Islet of Langerhans (tissue), 1 donor: Measurements from ENCODE around the gene KIF26B.
"Not testable (repeated sequence)": the region's sequence is repeated elsewhere in the genome, so short reads cannot be mapped to it uniquely, and the experiment has no call there.

ENCODE experiments used
- FAIRE-seq: peaks from one replicate; lab custom pipeline; 2011; peaks lifted over from hg19 to GRCh38; lab: Jason Lieb, UNC

KIF26B gene

DNA sequence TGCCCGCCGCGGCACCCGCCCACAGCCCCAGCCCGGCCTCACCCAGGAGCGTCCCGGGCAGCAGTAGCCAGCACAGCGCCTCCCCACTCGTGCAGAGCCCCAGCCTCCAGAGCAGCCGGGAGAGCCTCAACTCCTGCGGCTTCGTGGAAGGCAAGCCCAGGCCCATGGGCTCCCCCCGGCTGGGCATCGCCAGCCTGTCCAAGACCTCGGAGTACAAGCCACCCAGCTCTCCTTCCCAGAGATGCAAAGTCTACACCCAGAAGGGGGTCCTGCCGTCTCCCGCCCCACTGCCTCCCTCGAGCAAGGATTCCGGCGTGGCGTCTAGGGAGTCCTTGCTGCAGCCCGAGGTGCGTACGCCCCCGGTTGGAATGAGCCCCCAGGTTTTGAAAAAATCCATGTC is 531.2 kb downstream of the KIF26B start:
- no peak for FAIRE-seq

DNA sequence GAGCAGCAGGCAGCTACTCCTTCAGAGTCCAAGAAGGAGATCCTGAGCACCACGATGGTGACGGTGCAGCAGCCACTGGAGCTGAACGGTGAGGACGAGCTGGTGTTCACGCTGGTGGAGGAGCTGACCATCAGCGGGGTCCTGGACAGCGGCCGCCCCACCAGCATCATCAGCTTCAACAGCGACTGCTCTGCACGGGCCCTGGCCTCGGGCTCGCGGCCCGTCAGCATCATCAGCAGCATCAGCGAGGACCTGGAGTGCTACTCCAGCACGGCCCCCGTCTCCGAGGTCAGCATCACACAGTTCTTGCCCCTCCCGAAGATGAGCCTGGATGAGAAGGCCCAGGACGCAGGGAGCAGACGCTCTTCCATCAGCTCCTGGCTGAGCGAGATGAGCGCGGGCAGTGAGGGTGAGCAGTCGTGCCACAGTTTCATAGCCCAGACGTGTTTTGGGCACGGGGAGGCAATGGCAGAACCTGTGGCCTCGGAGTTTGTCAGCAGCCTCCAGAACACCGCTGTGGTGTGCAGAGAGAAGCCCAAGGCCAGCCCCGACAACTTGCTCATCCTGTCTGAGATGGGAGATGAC is 531.8 kb downstream of the KIF26B start:
- no peak for FAIRE-seq

DNA sequence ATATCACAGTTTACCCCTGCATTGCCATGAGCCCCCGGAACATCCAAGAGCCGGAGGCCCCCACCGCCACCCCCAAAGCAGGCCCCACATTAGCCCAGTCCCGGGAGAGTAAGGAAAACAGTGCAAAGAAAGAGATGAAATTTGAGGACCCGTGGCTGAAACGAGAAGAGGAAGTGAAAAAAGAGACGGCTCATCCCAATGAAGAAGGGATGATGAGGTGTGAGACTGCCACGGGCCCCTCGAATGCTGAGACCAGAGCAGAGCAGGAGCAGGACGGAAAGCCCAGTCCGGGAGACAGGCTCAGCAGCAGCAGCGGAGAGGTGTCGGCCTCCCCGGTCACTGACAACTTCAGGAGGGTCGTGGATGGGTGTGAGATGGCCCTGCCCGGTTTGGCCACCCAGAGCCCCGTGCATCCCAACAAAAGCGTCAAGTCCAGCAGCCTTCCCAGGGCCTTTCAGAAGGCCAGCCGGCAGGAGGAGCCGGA is 532.4 kb downstream of the KIF26B start:
- no peak for FAIRE-seq

DNA sequence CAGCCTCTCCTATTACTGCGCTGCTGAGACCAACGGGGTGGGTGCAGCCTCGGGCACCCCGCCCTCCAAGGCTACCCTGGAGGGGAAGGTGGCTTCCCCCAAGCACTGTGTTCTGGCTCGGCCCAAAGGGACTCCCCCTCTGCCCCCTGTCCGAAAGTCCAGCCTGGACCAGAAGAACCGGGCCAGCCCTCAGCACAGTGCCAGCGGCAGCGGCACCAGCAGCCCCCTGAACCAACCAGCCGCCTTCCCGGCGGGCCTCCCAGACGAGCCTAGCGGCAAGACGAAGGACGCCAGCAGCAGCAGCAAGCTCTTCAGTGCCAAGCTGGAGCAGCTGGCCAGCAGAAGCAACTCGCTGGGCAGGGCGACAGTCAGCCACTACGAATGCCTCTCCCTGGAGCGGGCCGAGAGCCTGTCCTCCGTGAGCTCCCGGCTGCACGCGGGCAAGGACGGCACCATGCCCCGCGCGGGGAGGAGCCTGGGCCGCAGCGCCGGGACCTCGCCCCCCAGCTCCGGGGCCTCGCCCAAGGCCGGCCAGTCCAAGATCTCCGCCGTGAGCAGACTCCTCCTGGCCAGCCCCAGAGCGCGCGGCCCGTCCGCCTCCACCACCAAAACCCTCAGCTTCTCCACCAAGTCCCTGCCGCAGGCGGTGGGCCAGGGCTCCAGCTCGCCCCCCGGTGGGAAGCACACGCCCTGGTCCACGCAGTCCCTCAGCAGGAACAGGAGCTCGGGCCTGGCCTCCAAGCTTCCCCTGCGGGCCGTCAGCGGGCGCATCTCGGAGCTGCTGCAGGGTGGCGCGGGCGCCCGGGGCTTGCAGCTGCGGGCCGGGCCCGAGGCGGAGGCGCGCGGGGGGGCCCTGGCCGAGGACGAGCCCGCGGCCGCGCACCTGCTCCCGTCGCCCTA is 533.1 kb downstream of the KIF26B start:
- FAIRE-seq = no peak

DNA sequence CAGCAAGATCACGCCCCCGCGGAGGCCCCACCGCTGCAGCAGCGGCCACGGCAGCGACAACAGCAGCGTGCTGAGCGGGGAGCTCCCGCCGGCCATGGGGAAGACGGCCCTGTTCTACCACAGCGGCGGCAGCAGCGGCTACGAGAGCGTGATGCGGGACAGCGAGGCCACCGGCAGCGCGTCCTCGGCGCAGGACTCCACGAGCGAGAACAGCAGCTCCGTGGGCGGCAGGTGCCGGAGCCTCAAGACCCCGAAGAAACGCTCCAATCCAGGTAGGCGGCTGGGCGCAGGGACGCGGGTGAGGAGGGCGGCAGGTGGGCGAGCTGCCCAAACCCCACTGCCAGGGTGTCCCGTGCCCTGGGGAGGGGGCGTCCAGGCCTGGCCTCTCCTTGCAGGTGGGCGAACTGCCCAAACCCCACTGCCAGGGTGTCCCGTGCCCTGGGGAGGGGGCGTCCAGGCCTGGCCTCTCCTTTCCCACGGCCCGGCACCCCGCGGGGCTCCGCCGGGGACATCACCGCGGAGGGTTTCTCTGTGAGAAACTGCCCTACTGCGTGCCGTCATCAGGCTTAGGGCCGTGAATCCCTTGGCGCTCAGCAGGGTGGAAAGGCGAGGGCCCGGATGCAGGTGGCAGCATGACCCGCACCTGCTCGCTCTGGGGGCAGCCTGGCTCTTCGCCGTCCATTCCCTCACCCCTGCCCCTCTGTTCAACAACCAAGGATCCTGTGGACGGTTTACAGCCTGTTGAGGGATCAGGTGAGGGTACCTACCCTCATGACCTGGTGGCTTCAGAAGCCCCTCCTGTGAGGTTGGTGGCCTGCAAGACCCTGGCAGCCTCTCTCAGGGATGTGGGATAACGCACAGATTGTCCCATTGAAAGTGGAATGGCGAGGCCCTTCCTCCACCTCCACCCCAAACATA is 534.0 kb downstream of the KIF26B start:
- no peak for FAIRE-seq

DNA sequence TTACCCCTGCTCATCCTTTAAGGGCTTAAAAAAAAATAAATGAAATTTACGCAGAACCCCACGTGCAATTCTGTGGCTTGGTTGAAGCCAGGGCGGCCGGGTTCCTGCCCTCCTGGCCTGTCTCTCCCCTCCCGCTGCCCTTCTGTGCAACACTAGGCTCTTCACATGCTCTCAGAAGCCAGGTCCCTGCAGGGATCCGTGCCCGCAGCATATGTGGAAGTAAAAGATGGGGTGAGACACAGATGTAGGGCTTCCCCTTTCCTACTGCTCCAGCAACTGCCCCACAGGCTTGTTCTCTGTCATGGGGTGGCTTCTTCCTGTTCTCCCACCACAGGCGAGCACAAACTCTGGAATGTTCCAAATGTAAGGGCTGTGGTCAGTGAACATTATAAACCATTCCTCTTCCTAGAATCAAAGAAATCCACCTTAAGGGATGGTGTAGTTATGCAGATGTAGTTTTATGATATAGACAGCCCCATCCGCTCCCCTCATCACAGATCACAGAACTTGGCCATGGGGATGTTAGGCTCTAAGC is 535.4 kb downstream of the KIF26B start:
- FAIRE-seq = no peak

DNA sequence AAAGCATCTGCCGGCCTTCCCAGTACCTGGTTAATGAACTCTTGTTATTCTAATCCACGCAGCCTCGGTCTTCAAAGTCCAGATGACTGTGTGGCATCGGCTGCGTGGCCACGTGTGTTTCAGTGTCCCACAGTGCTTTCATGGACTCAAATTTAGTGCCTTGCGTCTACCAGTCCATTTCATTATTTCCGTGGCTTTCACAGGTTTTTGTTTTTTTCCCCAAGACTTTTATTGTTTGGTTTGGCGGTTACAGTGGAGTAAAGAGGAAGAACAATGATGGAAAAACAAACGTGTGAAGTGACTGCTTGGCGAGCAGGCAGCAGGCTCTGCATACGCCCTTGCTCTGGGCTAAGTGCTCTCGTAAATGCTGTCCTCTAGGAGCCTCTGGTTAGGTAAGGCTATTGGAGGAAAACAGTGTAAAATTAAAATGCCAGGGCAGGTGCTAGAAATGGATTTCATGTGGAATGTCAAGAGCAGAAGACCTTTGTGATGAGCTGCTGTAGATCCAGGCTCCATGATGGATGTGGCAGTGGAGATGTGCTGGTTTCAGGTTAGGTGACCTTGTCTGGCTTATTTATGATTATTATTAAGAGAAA is 536.3 kb downstream of the KIF26B start:
- FAIRE-seq = no peak

DNA sequence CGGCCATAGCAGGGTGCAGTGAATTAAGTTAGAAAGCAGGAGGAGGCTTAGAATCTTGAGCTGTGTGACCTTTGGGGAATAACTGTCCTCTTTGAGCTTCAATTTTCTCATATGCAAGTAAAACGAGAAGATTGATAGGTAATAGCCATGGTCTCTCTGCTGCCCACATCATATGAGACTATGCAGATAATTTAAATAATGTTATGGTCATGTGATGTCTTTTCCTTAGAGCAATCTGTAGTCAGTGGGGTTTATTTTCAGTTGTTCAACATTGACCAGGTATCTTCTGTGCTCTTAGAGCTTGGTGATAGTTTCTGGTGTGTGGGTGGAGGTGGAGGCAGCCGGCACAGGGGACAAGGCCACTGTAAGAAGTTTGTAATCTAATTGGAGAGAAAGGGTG is 537.1 kb downstream of the KIF26B start:
- no peak for FAIRE-seq

DNA sequence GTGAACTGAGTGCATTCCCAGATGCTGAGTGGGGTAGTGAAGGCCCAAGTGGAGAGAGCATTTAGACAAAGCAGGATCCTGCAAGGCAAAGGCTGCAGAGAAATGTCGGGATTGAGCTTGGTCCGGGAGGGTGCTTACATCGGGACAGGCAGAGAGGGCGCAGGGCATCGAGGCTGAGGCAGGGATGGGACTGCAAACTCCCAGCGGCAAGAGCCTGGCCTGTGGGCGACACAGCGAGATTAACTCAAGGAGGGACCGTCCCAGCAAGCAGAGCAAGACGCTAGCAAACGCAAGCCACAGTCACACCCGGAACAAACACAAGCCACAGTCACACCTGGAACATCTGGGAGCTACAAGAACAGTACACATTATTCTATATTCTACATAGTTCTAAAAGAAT is 537.5 kb downstream of the KIF26B start:
- FAIRE-seq = no peak

DNA sequence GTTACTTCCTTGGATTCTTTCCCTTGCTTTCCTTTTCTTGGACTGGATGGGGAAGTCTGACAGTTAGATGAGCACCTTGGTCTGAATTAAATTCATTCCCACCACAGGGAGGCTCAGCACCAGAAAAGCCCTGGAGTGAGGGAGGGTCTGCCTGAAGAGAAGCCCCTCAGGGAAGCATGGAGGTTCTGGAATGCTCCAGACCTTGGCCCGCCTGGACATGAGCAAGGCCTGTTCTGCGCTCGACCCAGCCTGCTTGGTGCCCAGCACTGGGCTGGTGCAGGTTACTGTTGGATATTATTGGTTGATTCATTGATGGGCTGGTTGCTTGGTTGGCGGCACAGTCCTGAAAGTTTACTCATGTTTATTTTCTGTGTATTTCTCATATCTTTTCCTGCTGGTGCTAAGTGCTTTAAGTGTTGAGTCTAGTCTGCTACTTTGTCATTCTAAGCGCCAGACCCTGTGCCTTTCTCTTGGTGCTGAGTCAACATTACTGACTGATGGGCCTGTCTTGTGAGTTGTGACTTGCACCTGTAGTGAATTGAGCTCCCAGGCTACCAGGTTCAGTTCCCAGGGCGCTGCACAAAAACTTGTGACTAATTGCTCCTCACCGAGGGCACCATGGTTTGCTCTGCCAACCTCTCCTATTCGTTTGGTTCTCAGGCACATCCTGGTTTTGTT is 538.5 kb downstream of the KIF26B start:
- FAIRE-seq = no peak

DNA sequence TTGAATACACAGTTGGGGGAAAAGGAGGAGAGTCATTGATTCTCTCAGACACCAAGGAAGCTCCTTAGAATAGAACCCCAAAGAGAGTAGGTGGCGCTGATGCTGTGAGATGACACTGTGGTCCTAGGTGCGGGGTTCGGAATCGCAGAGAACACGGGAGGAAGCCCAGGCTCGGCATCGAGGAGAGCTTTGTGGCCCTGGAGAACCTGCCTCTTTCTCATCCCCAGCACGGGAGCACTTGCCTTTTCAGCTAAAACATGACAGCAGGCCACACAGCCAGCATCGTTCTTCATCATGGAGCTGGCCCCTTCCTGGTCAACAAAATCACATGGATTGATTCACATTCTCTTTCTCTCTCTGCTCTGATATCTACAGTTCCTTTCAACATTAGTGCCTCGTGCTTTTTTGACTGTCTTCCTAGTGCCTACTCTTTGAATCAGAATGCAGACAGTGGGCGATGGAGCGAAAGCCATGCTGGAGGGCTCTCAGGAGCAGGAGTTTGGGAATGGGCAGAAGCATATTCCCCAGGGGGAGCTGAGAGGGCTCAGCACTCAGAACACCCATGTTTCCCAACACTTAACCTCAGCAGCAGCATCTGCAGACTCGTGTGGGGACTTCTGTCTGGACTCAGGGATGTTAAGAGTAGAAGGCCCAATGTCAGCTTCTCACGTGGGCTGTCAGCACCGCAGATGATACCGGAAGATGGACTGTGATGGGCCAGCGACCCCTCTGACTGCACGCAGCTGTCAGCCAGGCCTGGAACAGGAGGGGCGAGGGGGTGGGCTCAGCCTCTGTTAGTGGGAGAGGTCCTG is 539.4 kb downstream of the KIF26B start:
- FAIRE-seq = no peak

DNA sequence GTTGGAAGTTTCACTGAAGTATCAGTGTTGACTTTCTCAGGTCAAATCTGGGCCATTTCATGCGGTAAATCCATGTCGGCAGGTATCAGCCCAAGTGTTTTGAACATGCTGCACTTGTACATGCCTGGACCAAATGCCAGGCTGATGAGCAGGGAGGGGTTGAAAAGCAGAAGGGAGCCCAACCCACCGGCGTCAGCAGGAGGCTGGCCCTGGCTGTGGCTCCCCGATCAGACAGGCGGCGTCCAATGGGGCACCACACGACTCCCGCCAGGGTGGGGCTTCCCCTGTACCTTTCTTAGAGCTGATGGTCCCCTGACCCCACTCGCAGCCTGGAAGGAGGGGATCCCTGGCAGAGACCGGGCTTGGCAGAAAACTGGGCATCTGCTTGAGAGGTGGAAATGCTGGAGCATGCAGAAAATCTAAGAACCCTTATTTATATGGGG is 540.0 kb downstream of the KIF26B start:
- no peak for FAIRE-seq

DNA sequence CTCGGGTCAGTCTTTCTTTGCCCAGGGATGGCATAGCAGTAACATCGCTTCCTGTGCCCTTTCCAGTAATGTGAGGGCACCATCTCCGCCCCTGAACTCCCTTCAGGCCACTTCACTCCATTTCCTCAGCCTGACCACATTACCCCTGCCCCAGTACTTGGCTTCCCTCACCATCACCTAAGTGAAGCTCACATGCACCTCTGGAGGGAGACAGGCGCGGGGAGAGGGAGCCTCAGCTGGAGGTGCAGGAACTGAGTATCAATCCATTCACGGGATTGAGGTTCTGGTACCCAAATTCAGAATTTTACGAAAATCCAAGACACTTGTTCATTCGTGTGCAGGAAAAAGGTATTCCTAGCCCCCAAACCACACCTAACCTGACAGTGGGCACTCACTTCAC is 540.4 kb downstream of the KIF26B start:
- no peak for FAIRE-seq

DNA sequence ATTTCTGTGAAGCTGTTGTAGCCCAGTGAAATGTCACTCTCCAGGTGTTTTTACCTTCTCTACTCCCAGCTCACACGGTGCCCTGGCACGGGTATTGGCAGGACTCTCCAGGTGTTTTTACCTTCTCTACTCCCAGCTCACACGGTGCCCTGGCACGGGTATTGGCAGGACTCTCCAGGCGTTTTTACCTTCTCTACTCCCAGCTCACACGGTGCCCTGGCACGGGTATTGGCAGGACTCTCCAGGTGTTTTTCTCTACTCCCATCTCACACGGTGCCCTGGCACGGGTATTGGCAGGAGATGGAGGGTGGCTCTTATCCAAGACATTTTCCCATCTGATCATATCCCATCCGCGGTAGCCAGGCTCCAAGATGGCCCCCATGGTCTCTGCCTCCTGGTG is 540.9 kb downstream of the KIF26B start:
- FAIRE-seq = not testable (repeated sequence)

DNA sequence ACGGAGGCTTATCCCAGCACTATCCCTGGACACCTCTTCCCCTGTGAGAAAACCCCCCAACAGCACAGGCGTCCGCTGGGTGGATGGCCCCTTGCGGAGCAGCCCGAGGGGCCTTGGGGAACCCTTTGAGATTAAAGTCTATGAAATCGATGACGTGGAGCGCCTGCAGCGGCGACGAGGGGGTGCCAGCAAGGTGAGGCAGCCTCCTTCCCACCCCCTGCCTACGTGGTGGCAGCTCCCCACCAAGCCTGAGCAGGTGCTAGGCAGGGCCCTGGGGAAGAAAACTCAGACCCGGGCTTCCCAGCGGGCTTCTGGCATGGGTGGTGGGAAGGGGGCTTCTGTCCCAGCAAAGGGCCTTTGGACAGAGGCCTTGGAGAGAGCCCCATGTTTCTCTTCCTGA is 543.3 kb downstream of the KIF26B start:
- FAIRE-seq = no peak

DNA sequence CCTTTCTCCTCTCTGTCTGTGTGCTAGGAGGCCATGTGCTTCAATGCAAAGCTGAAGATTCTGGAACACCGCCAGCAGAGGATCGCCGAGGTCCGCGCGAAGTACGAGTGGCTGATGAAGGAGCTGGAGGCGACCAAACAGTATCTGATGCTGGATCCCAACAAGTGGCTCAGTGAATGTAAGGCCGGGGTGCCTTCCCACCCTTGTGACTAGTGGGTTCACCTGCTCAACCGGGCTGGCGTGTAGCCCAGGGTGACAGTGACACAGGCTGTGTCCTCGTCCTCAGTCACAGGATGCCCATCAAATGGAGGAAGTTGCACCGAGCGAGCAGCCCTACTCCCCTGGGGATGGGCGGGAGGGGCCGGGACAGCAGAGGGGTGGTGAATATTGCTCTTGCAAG is 544.1 kb downstream of the KIF26B start:
- FAIRE-seq = no peak

DNA sequence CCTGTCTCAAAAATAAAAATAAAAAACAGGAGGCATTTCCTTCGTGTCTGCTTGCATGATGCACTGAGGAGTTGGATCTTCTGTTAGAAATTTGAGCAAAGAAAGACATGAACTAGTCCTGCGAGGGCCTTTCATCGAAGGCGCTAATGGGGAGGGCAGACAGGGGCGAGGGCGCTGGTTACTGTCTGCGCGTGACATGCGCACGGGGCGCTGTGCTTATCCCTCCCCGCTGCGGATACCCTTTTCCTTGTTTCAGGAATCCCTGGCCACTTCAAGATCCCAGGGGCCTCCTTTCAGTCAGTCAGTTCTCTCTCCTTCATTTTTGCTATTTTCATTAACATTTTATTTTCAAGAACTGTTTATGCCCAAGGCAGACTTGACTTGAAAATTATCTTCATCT is 545.8 kb downstream of the KIF26B start:
- no peak for FAIRE-seq

DNA sequence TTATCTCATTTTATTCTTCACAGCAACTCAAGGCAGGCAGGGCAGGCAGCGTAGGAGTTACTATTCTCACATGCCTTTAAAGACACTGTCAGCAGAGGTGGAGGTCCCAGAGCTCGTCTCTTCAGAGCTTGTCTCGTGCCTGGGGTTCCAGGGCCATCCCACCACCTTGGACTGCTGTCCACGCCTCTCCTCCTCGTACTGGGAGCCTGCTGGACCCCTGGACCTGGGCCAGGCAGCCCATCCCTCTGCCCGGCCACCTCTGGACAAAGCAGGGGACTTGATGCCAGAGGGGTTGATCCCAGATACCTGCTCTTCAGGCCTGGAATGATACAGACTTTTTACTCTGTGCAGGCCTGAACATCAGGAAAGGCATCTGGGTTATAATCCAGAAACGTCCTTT is 546.8 kb downstream of the KIF26B start:
- FAIRE-seq = no peak

DNA sequence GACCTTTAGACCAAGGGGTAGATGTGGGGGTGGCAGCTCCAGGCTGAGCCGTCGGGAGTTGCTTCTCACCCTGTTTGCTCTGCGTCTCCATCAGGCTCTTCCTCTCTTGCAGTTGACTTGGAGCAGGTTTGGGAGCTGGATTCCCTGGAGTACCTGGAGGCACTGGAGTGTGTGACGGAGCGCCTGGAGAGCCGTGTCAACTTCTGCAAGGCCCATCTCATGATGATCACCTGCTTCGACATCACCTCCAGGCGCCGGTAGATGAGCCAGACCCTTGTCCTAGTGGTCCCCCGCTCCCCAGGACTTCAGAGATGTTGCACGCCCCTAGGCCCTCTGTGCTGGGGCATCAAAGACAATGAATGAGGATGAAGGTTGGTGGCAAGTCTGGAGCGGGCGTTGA is 547.6 kb downstream of the KIF26B start:
- no peak for FAIRE-seq

DNA sequence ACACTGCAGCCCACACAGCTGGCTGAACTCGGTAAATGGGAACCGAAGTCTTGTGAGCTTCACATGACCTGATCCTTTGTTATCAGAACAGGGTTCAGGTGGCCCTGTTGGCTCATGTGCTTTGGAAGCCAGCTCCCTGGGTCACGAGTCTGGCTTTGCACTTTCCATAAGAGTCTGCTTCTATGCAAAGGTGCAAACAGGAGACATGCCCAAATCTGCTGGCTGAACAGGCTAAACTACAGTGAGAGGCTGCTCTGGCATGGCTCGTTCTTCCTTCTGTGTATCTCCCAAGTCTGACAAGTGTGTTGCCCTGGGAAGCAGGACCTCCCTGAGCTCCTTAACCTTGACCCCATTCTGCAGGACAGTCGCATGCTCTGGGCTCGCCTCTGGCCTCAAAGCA is 549.6 kb downstream of the KIF26B start:
- FAIRE-seq = no peak

DNA sequence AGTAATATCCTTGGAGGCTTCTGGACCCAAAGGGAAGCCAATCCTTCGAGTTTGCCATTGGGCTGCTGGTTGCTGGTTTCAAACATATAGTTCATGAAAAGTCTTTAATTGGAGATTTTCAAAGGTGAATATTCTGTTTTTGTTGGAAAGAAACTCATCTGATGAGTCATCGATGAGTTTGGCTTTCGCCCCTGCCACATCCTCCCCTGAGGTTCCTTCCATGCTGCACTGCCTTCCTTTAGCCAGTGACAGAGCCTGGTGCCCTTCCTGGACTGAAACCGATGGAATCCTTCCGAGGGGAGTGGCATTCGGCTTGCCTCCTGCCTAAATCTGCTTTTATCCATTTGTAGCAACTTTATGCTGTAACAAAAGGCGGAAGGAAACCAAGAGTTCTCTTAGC is 550.0 kb downstream of the KIF26B start:
- FAIRE-seq = no peak
